Measurements from ENCODE around the gene JOSD1. TPM values are rescaled to one million over a fixed set of nuclear protein-coding genes. Genes with fewer than 3 reads are reported as not detected.
"Not testable (repeated sequence)": the region's sequence is repeated elsewhere in the genome, so short reads cannot be mapped to it uniquely, and the experiment has no call there.

Gene JOSD1
- total RNA-seq, 2 experiments from 2014 or later = 68.0 to 77.7 TPM

GRCh38 chr22:38649841-38650522 is 50.8 kb downstream of the JOSD1 start:
- intact Hi-C loops (cut with DNase I, micrococcal nuclease) = no loop called here
- no peak overlapping the region for H3K27ac Mint-ChIP-seq
- ChIA-PET POLR2A (no interaction called here), CTCF (interaction anchor here (1.1 kb wide), 1 partner anchor 32 kb away, joined by 3 read pairs; the partner anchor contains the start of gene TOMM22)
- H3K9me3 Mint-ChIP-seq (ENCODE audit: low read depth) = no peaks in the 10 kb centered on the region
- H3K4me3 Mint-ChIP-seq = no peak overlapping the region
- H3K36me3 Mint-ChIP-seq (ENCODE audit: low read depth) = no peaks in the 10 kb centered on the region
- H3K4me1 Mint-ChIP-seq = no peaks in the 10 kb centered on the region
- DNase-seq = no peak
- ATAC-seq = no peak
- H3K27me3 Mint-ChIP-seq = no peaks in the 10 kb centered on the region

DNA sequence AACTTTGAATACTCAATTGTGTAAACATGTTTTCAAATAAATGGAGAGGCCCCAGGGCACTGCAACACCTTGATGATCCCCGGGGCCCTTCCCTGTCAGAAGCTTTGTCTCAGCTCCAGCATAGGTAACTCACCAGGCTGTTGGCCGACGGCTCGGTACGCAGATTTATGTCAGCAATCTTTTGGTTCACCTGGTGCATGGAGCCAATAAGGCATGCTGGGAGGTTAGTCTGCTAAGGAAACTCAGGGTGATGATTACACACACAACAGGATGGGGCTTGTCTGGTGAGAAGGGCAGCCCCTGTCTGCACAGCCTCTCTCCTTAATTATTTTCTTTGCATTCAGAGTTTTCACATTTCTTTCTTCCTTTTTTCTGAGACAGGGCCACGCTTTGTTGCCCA is 55.3 kb downstream of the JOSD1 start:
- DNase-seq (no peak), ATAC-seq (no peak)
- no peak overlapping the region for H3K4me3 Mint-ChIP-seq
- CTCF ChIA-PET = no interaction called here
- no peaks in the 10 kb centered on the region for H3K36me3 Mint-ChIP-seq (ENCODE audit: low read depth)
- POLR2A ChIA-PET = no interaction called here
- no peak overlapping the region for H3K27ac Mint-ChIP-seq
- H3K9me3 Mint-ChIP-seq (ENCODE audit: low read depth) = no peaks in the 10 kb centered on the region
- no peaks in the 10 kb centered on the region for H3K4me1 Mint-ChIP-seq
- peaks cover 2% of the 10 kb centered on the region for H3K27me3 Mint-ChIP-seq
- intact Hi-C loops (cut with DNase I, micrococcal nuclease) = no loop called here

- intact Hi-C loops (cut with DNase I, micrococcal nuclease); H3K4me1 Mint-ChIP-seq; H3K36me3 Mint-ChIP-seq (ENCODE audit: low read depth); POLR2A ChIA-PET; DNase-seq; CTCF ChIA-PET; H3K9me3 Mint-ChIP-seq (ENCODE audit: low read depth); ATAC-seq; H3K4me3 Mint-ChIP-seq; H3K27me3 Mint-ChIP-seq; H3K27ac Mint-ChIP-seq: not testable (repeated sequence)
Observed at GRCh38 chr22:38644245-38644644, 56.5 kb downstream of the JOSD1 start.

DNA sequence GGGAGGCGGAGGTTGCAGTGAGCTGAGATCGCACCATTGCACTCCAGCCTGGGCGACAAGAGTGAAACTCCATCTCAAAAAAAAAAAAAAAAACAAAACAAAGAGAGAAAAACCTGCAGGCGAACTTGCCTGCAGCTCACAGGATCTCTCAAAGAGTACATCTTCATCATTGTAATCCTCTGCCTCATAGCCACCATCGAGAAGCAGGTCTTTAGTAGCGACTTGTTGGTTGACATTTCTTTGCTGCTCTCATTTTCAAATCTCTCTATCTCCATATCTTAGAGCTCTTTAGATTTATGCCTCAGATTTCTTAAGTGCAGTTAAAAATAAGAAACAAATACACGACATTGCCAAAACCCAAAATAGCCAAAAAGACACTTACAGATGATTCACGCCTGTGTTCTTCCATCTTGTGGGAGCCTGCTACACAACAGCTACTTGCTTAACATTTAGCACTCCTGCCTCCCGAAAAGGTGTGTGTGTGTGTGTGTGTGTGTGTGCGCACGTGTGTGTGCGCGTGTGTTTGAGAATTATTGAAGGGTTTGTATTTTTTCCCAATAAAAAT is 59.2 kb downstream of the JOSD1 start:
- Mint-ChIP-seq H3K27me3 (peaks cover 2% of the 10 kb centered on the region), H3K36me3 (ENCODE audit: low read depth) (no peaks in the 10 kb centered on the region), H3K4me3 (no peak overlapping the region), H3K27ac (no peak overlapping the region), H3K4me1 (no peaks in the 10 kb centered on the region), H3K9me3 (ENCODE audit: low read depth) (no peaks in the 10 kb centered on the region)
- ATAC-seq (no peak), DNase-seq (no peak)
- intact Hi-C loops (cut with DNase I, micrococcal nuclease) = no loop called here
- POLR2A ChIA-PET = no interaction called here
- CTCF ChIA-PET = no interaction called here

DNA sequence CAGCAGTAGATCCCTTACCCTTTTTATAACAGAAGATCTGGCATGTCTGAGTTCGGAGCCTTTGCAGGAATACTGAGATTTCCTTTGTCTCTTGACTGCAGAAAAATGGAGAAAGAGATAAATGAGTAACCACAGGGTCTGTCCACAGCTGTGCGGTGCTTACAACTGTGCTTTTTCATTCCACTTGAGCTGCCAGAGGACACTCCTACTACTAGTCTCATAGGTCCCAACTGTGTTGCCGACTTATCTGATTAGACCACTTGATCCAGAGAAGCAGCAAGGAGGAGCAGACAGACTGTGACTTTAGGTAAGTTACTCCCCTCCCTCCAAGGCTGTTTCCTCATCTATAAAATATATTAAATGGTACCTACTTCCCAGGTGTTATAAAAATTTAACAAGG is 62.0 kb downstream of the JOSD1 start:
- POLR2A ChIA-PET = no interaction called here
- intact Hi-C loops (cut with DNase I, micrococcal nuclease) = no loop called here

DNA sequence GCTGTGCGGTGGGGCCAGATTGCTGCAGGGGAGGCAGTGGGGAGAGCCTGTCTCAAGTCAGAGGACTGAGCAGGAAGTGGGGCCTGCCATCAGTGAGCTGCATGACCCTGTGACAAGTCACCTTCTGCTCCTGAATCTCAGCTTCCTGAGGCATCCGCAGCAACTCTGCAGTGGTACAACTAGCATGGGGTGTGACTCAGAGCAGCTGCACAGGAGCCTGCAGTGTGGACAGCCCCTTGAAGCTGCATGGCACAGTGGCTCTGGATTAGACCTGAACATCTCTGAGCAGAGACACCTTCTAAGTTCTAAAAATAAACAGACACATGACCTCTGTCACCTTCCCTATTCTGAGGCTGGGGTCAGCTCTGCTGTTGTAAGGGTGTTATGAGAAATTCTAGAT is 62.5 kb downstream of the JOSD1 start:
- POLR2A ChIA-PET = interaction anchor here (0.6 kb wide), 1 partner anchor 162 kb away, joined by 7 read pairs; no protein-coding TSS in a partner anchor
- no peak overlapping the region for H3K27ac Mint-ChIP-seq

More for the DNA sequence above, 62.0 kb downstream of the JOSD1 start:
- Mint-ChIP-seq H3K36me3 (ENCODE audit: low read depth) (no peaks in the 10 kb centered on the region), H3K27me3 (peaks cover 2% of the 10 kb centered on the region), H3K4me3 (no peak overlapping the region), H3K4me1 (no peaks in the 10 kb centered on the region), H3K27ac (no peak overlapping the region), H3K9me3 (ENCODE audit: low read depth) (no peaks in the 10 kb centered on the region)
- CTCF ChIA-PET = no interaction called here
- DNase-seq (no peak), ATAC-seq (no peak)

More for the DNA sequence above, 62.5 kb downstream of the JOSD1 start:
- no peak for DNase-seq
- no peak for ATAC-seq
- Mint-ChIP-seq H3K4me3 (no peak overlapping the region), H3K36me3 (ENCODE audit: low read depth) (no peaks in the 10 kb centered on the region), H3K4me1 (no peaks in the 10 kb centered on the region), H3K9me3 (ENCODE audit: low read depth) (no peaks in the 10 kb centered on the region), H3K27me3 (peaks cover 2% of the 10 kb centered on the region)
- CTCF ChIA-PET = no interaction called here
- intact Hi-C loops (cut with DNase I, micrococcal nuclease) = no loop called here

Other genes starting within 250 kb of the JOSD1 start
- gene KCNJ4, start 245.7 kb downstream of the JOSD1 start, total RNA-seq = not detected
- 1 to 10 TPM in 1 of 2 experiments, under 1 TPM in 1; 0.84 to 1.1 TPM for gene KDELR3, start 232.8 kb downstream of the JOSD1 start, total RNA-seq
- 100 to 1,000 TPM; 259 to 328 TPM for gene DDX17, start 194.6 kb downstream of the JOSD1 start, total RNA-seq
- gene DMC1, start 130.8 kb downstream of the JOSD1 start, total RNA-seq = 10 to 100 TPM; 16.3 to 18.9 TPM
- under 1 TPM; 0.30 to 0.63 TPM for gene FAM227A, start 44.6 kb downstream of the JOSD1 start, total RNA-seq
- 10 to 100 TPM in 1 of 2 experiments, 1 to 10 TPM in 1; 9.8 to 11.6 TPM for gene CBY1, start 44.3 kb downstream of the JOSD1 start, total RNA-seq
- 100 to 1,000 TPM; 146 to 155 TPM for gene TOMM22, start 19.0 kb downstream of the JOSD1 start, total RNA-seq
- gene GTPBP1, start 5.0 kb upstream of the JOSD1 start, total RNA-seq = 10 to 100 TPM; 88.6 to 92.8 TPM
- gene SUN2, start 55.1 kb upstream of the JOSD1 start, total RNA-seq = 100 to 1,000 TPM in 1 of 2 experiments, 10 to 100 TPM in 1; 87.2 to 102 TPM
- 1 to 10 TPM; 7.4 to 8.0 TPM for gene DNAL4, start 93.2 kb upstream of the JOSD1 start, total RNA-seq
- gene NPTXR, start 143.1 kb upstream of the JOSD1 start, total RNA-seq = 1 to 10 TPM; 1.3 to 1.4 TPM
- gene CBX6, start 171.3 kb upstream of the JOSD1 start, total RNA-seq = 100 to 1,000 TPM in 1 of 2 experiments, 10 to 100 TPM in 1; 96.1 to 112 TPM

Measured in activated CD4-positive, alpha-beta T cell treated with anti-CD3 and anti-CD28 coated beads for 36 hours (primary cell).